Measurements from ENCODE around the gene GTF3C5.
"Not testable (repeated sequence)": the region's sequence is repeated elsewhere in the genome, so short reads cannot be mapped to it uniquely, and the experiment has no call there.

GTF3C5 gene, protein sequence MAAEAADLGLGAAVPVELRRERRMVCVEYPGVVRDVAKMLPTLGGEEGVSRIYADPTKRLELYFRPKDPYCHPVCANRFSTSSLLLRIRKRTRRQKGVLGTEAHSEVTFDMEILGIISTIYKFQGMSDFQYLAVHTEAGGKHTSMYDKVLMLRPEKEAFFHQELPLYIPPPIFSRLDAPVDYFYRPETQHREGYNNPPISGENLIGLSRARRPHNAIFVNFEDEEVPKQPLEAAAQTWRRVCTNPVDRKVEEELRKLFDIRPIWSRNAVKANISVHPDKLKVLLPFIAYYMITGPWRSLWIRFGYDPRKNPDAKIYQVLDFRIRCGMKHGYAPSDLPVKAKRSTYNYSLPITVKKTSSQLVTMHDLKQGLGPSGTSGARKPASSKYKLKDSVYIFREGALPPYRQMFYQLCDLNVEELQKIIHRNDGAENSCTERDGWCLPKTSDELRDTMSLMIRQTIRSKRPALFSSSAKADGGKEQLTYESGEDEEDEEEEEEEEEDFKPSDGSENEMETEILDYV

DNA sequence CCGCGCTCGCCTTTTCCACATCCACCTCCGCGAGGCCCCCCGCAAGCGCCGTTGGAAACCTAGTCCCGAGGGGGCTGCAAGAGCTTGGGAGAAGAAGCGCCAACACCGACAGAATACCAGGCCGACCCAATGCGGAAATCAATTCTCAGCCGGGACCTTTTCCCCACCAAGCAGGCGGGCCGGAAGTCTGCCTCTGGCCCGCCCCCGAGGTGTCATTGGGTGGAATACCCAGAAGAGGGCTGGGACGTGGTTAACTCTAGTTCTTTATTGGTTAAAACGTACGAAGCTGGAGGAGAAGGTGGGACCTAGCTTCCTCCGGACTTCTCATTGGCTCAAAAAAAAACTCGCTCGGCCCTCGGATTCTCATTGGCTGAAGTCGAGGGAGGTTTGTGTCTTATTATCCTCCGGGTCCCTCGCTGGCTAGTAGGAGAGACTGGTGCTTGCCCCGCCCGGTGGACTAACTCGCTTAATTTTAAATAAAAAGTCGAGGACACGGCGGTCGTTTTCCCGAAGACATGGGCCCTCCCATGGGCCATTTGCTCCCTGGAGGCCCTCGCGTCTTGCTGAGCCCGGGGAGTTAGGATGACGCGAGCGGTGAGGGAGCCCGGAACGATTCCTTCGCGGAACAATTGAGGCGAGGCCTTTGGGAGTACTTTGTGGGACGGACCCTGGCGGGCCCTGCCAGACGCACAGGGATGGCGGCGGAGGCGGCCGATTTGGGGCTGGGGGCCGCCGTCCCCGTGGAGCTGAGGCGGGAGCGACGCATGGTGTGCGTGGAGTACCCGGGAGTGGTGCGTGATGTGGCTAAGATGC, at the start of gene GTF3C5:
Gene GTF3C5, plus strand, starts transcription at position 681 of the 813 bp plus-strand sequence. Its CDS starts 15 bp downstream, at position 696.
- peak; percentile 89 to 93 for DNase-seq

DNA sequence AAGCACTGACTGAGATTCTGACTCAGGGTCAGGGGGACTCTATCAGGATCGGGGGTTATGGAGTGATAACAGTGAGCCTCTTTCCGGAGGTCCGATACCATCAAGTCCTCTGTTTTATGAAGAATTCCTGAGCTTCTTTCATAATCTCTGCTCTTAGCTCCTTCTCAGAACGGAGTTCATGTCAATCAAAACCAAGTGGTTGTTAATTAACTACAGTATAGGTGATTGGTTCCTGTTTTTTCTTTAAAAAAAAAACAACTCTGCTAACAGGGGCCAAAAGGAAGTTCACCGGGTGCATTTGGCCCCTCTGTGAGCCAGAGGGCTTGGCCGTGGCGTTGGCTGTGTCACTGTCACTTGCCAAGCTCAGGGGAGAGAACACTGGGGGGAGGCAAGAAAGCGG, 48.3 kb upstream of the GTF3C5 start:
- DNase-seq: no peak

DNA sequence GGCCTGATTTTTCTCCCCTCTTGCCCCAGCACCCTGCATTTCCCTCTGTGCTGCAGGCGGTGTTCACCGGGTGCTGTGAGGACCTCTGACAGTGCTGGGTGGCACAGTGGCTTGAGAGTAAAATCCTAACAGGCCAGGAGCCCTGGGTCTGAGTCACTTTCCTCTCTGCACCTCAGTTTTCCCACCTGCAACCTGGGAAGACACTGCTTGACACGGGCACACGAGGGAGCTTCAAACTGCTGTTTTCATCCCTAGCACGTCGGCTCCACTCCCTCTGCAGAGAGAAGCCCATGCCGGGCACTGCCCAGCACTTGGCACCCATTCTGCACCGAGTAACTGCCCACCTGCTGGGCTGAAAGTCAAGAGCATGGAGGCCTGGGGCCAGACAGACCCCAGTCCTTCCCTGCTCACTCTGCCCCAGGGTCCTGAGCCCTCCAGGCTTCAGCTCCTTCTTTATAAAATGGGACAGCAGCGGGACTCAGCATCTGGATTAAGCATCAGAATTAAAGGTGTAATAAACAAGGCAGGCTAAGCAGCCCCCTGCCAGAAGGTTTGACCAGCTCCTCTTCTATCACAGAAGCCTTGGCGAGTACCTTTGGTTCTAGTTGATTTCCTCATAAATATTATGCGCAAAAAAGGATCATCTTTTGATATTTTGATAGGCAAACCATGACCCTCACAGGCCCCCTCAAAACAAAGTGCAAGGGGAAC, 47.2 kb upstream of the GTF3C5 start:
- no peak for DNase-seq

DNA sequence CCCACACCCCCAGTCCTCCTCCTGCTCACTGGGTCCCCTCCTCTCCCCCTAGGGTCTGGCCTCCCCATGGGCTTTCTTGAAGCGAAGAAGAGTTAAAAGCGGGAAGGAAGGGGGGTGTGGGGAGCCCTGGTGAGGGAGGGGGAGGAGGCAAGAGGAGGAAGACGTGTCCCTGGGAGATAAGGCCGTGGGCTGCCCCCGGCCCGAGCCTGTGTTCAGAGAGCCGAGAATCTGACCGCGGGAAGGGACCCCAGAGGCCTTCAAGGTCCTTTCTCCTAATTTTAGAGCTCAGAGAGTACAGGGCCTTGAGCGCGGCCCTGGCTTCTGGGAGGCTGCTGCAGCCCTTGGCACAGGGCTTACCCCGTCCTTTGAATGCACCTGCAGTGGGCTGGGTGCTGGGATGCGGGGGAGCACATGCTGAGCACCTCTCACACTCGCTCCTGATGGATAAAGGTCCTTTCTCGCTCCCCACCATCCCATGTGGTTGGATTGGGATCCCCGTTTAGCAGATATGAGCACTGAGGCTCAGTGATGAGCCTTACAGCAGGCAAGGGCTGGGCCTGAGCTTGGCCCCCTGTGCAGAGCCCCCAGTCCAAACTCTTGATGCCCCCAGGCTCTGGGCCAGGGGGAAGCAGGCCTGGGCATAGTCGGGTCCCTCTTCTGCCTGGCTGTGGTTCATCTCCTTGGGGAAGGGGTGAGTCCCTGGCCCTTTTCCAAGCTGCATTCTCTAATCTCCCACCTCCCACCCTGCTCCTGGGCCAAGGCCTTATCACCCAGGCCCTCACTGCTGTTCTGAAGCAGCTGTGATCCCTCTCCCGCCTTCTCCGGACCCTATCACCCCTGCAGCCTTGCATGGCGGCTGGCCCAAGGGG, 46.4 kb upstream of the GTF3C5 start:
- no peak for DNase-seq

DNA sequence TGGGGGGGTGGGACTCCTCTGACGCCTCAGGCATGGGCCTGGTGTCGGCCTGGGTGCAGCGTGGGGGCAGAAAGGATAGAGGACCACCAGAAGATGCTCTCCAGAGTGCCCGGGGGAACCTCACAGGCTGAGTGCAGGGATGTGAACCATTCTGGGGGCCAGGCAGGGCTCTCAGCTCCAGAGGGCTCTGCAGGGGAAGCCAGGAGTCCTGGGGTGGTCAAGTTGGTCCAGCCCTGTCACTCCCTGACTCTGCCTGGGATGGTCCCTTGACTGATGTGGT, 45.8 kb upstream of the GTF3C5 start:
- no peak for DNase-seq

DNA sequence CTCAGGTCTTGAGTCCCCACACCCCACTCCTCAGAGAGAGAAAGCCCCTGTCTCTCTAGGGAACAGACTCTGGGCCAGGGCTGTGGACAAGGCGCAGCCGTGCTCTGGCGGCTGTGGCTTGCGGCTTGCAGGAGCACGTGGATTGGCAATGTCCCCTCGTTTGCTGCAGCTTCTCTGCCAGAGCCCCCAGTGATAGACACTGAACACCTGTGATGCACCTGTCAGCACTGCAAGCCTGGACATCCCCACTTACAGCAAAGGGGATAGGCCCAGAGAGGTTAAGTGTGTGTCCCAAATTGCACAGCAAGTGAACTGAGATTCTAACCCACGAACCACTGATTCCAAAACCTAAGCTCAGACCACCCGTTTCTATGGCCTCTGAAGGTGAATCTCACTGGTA, 45.3 kb upstream of the GTF3C5 start:
- no peak for DNase-seq

DNA sequence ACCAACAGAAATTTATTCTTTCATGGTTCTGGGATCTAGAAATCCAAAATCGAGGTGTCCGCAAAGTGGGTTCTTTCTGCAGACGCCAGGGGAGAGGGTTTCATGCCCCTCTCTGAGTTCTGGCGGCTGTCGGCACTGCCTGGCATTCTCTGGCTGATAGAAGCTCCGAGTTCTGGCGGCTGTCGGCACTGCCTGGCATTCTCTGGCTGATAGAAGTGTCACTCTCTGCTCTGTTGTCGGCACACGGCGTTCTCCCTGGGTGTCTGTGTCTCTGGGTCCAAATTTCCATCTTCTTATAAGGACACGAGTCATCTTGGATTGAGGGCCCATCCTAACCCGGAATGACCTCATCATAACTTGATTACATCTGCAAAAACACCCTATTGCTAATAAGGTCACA, 44.7 kb upstream of the GTF3C5 start:
- no peak for DNase-seq

DNA sequence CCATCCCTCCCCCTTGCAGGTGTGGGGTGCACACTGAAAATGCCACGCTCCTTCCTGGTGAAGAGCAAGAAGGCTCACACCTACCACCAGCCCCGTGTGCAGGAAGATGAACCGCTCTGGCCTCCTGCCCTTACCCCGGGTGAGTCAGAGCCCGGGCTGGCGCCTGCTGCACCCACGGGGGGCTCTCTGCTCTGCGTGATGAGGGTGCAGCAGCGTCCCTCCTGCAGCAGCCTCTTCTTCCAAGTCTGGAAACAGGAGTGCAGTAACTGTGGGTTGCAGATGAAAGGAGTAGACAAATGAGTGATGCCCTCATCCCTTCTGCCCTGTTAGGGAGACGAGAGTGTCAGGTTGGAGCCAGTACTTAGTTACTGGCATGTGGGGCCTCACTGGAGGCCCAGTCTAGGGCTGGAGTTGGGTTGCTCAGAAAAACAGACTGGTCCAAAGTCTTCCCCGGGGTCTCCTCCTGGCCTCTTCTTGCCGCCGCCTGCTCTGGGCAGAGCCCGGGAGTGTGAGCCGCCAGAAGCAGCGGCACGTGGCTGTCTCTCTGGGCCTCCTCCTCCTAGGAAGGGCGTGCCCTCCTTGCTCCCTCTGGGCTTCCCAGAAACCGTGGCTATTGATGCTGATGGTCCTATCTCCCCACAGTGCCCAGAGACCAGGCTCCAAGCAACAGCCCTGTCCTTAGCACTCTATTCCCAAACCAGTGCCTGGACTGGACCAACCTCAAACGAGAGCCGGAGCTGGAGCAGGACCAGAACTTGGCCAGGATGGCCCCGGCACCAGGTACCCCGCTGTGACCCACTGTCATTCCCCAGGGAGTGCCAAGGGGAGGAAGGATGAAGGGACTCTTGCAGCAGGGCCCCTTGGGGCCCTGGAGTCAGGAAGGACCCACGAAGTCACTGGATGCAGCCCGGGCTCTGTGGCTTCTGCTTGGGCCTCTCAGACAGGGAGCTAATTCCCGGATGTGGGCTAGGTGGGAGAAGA, 43.9 kb upstream of the GTF3C5 start:
- no peak for DNase-seq

DNA sequence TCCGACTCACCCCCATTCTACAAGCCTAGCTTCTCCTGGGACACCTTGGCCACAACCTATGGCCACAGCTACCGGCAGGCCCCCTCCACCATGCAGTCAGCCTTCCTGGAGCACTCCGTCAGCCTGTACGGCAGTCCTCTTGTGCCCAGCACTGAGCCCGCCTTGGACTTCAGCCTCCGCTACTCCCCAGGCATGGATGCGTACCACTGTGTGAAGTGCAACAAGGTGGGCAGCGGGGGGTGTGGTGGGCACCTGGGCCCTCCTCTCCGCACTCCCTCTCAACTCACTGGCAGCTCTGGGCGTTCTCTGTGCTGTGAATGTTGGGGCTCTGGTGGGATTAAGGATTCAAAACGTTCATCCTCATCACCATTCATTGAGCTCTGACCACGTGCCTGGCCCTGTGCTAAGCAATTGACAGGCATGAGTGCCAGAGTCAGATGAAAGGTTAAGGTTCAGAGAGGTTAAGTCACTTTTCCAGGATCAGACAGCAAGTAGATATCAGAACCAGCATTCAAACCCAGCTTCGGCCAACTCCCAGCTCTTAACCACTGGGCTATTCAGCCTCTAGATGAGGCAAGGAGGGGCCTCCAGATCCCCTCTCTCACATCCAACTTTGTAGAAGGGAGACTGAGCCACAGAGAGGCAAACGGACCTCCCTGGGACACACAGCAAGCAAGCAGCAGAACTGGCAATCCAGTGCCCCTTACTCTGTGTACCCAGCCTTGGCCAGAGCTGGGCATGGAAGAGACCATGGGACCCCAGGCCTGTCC, 42.4 kb upstream of the GTF3C5 start:
- no peak for DNase-seq

DNA sequence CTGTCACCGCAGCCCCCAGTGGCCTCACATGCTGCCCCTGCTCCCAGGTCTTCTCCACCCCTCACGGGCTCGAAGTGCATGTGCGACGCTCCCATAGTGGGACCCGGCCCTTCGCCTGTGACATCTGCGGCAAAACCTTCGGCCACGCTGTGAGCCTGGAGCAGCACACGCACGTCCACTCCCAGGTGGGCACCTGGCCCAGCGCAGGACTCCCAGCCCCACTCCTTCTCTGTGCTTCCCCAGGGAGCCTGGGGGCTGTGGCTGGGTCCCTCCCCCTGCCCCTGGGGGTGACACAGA, 41.8 kb upstream of the GTF3C5 start:
- DNase-seq: no peak

DNA sequence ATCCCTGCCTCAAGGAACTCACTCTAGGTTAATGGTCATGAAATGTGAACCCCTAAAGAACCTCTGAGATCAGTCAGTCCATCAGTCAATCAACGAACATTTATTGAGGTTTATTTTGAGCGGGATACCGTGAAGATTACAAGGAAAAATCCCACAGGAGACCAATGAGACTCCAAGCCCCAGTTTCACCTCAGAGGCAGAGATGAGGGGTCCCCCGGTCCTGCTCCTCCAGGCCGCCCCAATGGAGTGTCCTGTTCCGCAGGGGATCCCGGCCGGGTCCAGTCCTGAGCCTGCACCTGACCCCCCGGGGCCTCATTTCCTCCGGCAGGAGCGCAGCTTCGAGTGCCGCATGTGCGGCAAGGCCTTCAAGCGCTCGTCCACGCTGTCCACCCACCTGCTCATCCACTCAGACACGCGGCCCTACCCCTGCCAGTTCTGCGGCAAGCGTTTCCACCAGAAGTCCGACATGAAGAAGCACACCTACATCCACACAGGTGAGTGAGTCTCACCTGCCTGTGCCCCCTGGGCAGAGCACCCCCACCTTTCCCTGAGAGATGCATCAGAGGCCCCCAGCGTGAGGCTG, 41.3 kb upstream of the GTF3C5 start:
- no peak for DNase-seq

DNA sequence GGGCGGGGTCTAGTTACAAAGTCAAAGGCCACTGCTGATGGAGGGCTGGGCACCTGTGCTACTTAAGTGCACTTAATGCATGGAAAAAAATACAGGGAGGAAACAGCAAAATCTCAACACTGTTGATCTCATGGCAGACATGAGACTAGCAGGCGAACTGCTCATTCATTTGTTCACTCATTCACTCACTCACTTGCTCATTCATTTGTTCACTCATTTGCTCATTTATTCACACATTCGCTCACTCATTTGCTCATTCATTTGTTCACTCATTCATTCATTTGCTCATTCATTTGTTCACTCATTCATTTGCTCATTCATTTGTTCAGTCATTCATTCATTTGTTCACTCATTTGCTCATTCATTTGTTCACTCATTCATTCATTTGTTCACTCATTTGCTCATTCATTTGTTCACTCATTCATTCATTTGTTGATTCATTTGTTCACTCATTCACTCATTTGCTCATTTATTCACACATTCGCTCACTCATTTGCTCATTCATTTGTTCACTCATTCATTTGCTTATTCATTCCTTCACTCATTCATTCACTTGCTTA, 40.7 kb upstream of the GTF3C5 start:
- DNase-seq: not testable (repeated sequence)

DNA sequence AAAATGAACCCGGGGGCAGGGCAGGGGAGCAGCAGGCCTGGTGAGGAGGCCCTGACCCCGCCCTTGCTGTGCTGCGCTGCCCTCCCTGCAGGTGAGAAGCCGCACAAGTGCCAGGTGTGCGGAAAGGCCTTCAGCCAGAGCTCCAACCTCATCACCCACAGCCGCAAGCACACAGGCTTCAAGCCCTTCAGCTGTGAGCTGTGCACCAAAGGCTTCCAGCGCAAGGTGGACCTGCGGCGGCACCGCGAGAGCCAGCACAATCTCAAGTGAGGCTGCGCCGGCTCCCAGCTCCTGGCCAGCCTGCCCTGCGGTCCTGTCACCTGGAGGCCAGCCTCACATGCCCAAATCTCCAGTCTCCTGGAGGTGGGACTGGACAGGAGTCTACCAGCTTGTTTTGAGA, 40.0 kb upstream of the GTF3C5 start:
- DNase-seq: no peak

DNA sequence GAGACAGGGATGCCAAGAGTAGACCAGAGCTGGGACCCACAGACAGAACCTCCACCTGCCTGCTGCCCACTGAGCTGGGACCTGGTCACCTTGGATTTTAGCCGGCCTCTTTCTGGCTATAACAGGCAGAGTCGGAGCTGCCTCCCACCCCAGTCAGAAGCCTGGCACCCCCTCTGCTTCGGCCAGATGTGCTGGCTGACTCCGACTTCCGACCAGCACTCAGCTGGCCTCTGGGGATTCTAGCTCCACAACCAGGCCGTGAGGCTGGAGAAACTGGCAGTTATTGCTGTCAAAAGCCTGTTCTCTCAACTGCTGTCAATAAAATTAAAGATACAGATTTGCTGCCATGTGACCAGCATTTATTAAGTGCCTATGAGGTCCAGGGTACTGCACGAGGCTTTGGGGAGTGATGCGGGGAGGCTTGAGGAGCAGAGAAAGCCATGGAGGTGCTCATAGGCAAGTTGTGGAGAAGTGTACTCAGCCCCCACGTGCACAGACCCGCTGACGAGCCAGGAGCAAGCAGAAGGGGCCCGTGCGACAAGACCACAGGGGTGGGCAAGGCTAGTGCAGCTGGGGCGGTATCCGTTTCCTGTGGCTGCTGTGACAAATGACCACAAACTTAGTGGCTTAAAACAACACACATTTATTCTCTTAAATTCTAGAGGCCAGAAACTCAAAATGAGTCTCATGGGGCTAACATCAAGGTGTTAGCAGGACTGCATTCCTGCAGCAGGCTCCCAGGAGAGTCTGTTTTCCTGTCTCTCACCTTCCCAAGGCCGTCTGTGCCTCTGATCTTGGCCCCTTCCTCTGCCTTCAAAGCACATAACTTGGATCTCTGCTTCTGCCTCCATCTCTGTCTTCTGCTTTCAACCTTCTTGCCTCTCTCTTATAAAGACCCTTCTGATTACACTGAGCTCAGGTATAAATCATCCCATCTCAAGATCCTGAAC, 39.2 kb upstream of the GTF3C5 start:
- no peak for DNase-seq

DNA sequence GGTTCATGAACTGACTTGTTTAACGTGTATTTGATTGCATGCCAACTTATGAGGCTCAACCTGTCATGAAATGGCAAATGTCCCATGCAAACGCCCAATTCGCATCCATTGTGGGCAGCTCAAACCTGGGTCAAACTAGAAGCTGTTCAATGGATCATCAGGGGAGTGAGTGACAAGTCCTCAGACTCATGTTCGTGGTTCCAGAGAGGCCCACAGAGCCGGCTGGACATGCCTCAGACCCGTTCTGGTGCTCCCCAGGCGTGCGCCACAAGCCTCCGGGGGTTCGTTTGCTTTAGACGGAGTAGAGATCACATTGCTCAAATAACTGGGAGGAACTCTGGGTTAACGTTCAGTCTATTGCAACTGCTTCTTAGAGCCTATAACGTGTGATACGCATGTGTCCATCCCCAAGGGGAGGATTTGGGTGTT, 37.3 kb upstream of the GTF3C5 start:
- no peak for DNase-seq

DNA sequence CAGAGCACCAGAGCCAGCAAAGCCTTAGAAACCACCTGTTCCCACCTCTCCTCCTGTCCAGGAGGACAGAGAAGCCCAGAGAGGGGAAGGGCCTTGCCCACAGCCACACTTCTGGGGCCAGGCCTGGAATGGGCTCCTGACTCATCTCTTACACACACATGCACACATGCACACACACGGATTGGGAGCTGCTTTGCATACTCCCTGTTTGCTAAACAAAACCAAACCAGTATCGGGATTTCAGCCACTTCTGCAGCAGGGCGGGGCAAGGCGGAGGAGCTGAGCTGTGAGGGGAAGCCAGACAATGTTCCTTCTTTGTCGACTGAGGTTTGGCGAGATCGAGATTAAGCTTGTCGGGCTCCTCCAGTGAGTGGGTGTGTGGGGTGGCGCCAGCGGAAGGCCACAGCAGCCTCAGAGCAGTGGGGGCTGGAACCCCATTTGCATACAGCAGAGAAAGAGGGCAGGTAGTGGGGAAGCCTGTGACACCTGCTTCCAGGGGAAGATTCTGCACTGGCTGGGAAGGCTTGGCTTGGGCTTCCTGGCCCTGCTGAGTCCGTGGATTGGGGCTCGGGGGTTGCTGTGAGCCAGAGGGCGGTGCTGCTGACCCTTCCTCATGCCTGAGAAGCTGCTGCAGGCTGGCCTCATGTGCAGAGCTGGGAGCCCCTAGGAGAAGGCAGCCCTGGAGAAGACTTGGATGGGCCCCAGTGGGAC, 36.2 kb upstream of the GTF3C5 start:
- DNase-seq: peak in 1 of 2 donors; percentile 10

DNA sequence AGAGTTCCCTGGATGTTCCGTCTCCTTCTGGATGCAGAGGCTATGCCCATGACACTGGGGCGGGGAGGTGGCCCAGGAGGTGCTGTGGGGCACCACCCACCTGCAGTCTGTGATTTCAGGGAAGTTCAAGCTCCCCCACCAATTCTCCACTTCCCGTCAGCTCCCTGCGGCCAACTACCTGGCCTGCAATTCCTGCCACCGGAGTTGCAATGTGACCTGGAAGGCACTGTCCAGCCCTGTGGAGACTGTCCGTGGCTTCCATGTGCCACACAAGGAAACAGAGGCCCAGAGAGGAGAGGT, 35.7 kb upstream of the GTF3C5 start:
- DNase-seq: no peak

DNA sequence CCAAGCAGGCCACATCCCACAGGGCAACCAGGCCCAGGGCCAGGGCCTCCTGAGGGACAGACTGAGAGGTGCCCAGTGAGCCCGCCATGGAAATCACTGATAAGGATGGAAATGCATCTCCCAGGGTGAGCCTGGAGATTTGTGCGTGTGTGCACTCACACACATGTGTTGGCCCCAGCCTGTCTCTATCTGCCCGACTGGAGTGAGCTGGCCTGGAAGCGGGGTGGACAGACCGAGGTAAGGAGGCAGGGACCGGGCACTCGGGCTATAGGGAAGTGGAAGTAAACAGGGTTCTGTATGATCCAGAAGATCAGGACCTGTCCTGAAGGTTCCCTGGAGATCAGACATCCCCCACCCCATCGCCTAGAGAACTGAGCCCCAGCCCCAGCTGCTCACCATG, 34.9 kb upstream of the GTF3C5 start:
- no peak for DNase-seq
